DOHH2 (cell line): Measurements from ENCODE around the gene MCCC2.
"Not testable (repeated sequence)": the region's sequence is repeated elsewhere in the genome, so short reads cannot be mapped to it uniquely, and the experiment has no call there.

Source experiments
- H3F3A ChIP-seq: fragments of 200-600 bp; sonication (generic), shearing (Covaris generic); 2 replicates; pipeline ENCODE4 v1.6.0; 2016; ENCODE audit warnings: antibody characterized with exemption, mild to moderate bottlenecking; ENCODE audit not compliant: control insufficient read depth, insufficient read depth
- H3K27ac ChIP-seq: fragments of 200-600 bp; sonication (generic); 2 replicates; pipeline ENCODE4 v1.5.1; 2014; ENCODE audit warnings: low read depth, mild to moderate bottlenecking, low read length, moderate library complexity
- H3K27me3 ChIP-seq: fragments of 200-600 bp; sonication (generic); 2 replicates; pipeline ENCODE4 v1.6.1; 2014; ENCODE audit warnings: mild to moderate bottlenecking, low read length, mixed read lengths; ENCODE audit not compliant: control insufficient read depth
- H3K36me3 ChIP-seq: fragments of 200-600 bp; sonication (generic); 2 replicates; pipeline ENCODE4 v1.6.1; 2014; ENCODE audit warnings: mild to moderate bottlenecking, low read length, moderate library complexity, mixed read lengths; ENCODE audit not compliant: control insufficient read depth
- H3K4me1 ChIP-seq: fragments of 200-600 bp; sonication (generic); 2 replicates; pipeline ENCODE4 v1.6.1; 2014; ENCODE audit warnings: mild to moderate bottlenecking, low read length, mixed read lengths; ENCODE audit not compliant: control insufficient read depth
- H3K4me2 ChIP-seq: fragments of 200-600 bp; sonication (generic); 2 replicates; pipeline ENCODE4 v1.6.0; 2014; ENCODE audit warnings: mild to moderate bottlenecking, low read length, moderate library complexity
- H3K4me3 ChIP-seq: fragments of 200-600 bp; sonication (generic); 2 replicates; pipeline ENCODE4 v1.5.1; 2014; ENCODE audit warnings: mild to moderate bottlenecking, low read length, mixed read lengths
- H3K79me2 ChIP-seq: fragments of 200-600 bp; sonication (generic); 2 replicates; pipeline ENCODE4 v1.6.1; 2014; ENCODE audit warnings: mild to moderate bottlenecking, low read length, mixed read lengths; ENCODE audit not compliant: control insufficient read depth
- H3K9me2 ChIP-seq: fragments of 200-600 bp; sonication (generic); replicated peaks from 2 replicates; pipeline ENCODE4 v1.6.1; 2014; ENCODE audit warnings: mild to moderate bottlenecking, low read length, mixed read lengths; ENCODE audit not compliant: control insufficient read depth
- H3K9me3 ChIP-seq: fragments of 200-600 bp; sonication (generic); 2 replicates; pipeline ENCODE4 v1.6.1; 2014; ENCODE audit warnings: antibody characterized with exemption, low read length, mixed read lengths; ENCODE audit not compliant: control insufficient read depth, insufficient read depth
- H4K20me1 ChIP-seq: fragments of 200-600 bp; sonication (generic); 2 replicates; pipeline ENCODE4 v1.6.0; 2014; ENCODE audit warnings: low read depth, mild to moderate bottlenecking, antibody characterized with exemption, low read length, moderate library complexity; ENCODE audit not compliant: control insufficient read depth, insufficient read depth
- CTCF ChIP-seq: fragments of 200-600 bp; sonication (generic); IDR thresholded peaks from one replicate; pipeline ENCODE4 v1.5.1; 2014; ENCODE audit warnings: antibody characterized with exemption, mild to moderate bottlenecking, low read depth, low read length; ENCODE audit not compliant: poor library complexity, severe bottlenecking
- EZH2phosphoT487 ChIP-seq: fragments of 200-600 bp; sonication (generic); IDR thresholded peaks from 2 replicates; pipeline ENCODE4 v1.6.1; 2017; ENCODE audit warnings: borderline replicate concordance, mild to moderate bottlenecking, antibody characterized with exemption, low read length, moderate library complexity, mixed read lengths

The MCCC2 gene

DNA sequence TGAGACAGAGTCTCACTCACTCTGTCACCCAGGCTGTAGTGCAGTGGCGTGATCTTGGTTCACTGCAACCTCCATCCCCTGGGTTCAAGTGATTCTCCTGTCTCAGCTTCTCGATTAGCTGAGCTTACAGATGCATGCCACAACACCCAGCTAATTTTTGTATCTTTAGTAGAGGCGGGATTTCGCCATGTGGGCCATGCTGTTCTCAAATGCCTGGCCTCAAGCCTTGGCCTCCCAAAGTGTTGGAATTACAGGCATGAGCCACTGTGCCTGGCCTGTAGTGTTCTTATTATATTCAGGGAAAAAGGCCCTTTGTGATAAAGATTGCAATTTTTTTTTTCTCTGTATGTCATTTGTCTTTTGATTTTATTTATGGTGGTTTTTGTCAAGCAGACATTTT is 24.0 kb upstream of the MCCC2 start:
- Histone ChIP-seq H3K27ac (no peak overlapping the region), H3K36me3 (peaks cover 69% of the 10 kb centered on the region), H3F3A (no peaks in the 10 kb centered on the region), H3K27me3 (no peaks in the 10 kb centered on the region), H3K9me3 (no peaks in the 10 kb centered on the region), H3K9me2 (no peaks in the 10 kb centered on the region), H4K20me1 (no peaks in the 10 kb centered on the region), H3K4me2 (no peak overlapping the region), H3K4me1 (no peaks in the 10 kb centered on the region), H3K4me3 (no peak overlapping the region), H3K79me2 (no peaks in the 10 kb centered on the region)
- TF ChIP-seq EZH2phosphoT487, result no peak
- TF ChIP-seq CTCF, result no peak

GRCh38 chr5:71564895-71565294 is 22.2 kb upstream of the MCCC2 start:
- Histone ChIP-seq H3K4me1 (no peaks in the 10 kb centered on the region), H3K4me2 (no peak overlapping the region), H3K4me3 (no peak overlapping the region), H3F3A (no peaks in the 10 kb centered on the region), H3K27me3 (no peaks in the 10 kb centered on the region), H3K9me2 (no peaks in the 10 kb centered on the region), H3K36me3 (peaks cover 58% of the 10 kb centered on the region), H3K79me2 (no peaks in the 10 kb centered on the region), H3K9me3 (no peaks in the 10 kb centered on the region), H4K20me1 (0 out of 2 replicates have a peak, but pooled peaks cover 2% of the 10 kb centered on the region), H3K27ac (no peak overlapping the region)
- no peak for TF ChIP-seq EZH2phosphoT487
- TF ChIP-seq CTCF, result no peak

- Histone ChIP-seq H3K27ac (no peak overlapping the region), H4K20me1 (0 out of 2 replicates have a peak, but pooled peaks cover 2% of the 10 kb centered on the region)
- TF ChIP-seq EZH2phosphoT487 (no peak), CTCF (no peak)
These were observed 17.2 kb upstream of the MCCC2 start for GRCh38 chr5:71569748-71570509.

DNA sequence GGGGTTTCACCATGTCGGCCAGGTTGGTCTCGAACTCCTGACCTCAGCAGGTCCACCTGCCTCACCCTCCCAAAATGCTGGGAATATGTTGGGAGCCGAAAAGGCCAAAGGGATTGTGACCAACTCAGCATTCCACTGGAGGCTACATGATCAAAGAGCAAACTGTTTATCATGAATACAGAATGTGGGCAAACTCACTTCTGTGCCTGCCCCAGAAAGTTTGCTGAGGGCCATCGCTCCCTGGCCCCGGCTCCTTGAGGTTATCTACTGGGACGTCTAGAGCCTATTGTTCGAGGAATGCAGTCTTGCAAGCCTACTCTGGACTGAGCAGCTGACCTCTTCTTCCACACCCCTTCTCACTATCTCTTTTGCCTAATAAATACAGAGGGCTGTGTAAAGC is 15.3 kb upstream of the MCCC2 start:
- not testable (repeated sequence) for H4K20me1 ChIP-seq, H3K79me2 ChIP-seq, H3K9me2 ChIP-seq, H3K4me3 ChIP-seq, H3K9me3 ChIP-seq, H3F3A ChIP-seq, H3K4me2 ChIP-seq, H3K4me1 ChIP-seq, H3K27ac ChIP-seq, H3K27me3 ChIP-seq
- peaks cover 10% of the 10 kb centered on the region; the same call in 1 of the 2 replicates for H3K36me3 ChIP-seq

More at GRCh38 chr5:71569748-71570509, 17.2 kb upstream of the MCCC2 start:
- no peaks in the 10 kb centered on the region for H3K27me3 ChIP-seq
- H3K4me1 ChIP-seq, result no peaks in the 10 kb centered on the region
- peaks cover 26% of the 10 kb centered on the region for H3K36me3 ChIP-seq
- no peak overlapping the region for H3K4me2 ChIP-seq
- no peaks in the 10 kb centered on the region for H3K79me2 ChIP-seq
- H3K9me2 ChIP-seq, result no peaks in the 10 kb centered on the region
- H3K4me3 ChIP-seq, result no peak overlapping the region
- no peaks in the 10 kb centered on the region for H3K9me3 ChIP-seq
- H3F3A ChIP-seq, result no peaks in the 10 kb centered on the region
